IMR-90 (cell line): Measurements from ENCODE around the gene OPCML. TPM values are rescaled to one million over a fixed set of nuclear protein-coding genes. Genes with fewer than 3 reads are reported as not detected.

ENCODE experiments used
- ATAC-seq: fragments of 200-7000 bp; cut with Tn5 transposase; 2 replicates; pipeline ENCODE4 v1.9.1; 2020; ENCODE audit warnings: low read depth, mild to moderate bottlenecking, moderate library complexity
- BruUV-seq: library from RNA; stranded (reverse); fragments of 400-500 nt; replicated peaks from 2 replicates; lab custom pipeline; 2021; lab: Mats Ljungman, UMichigan
- CTCF ChIA-PET: fragments of 300-600 bp; formaldehyde crosslinking; extraction: SDS; loops from one replicate; lab custom pipeline; 2021; ENCODE audit warnings: antibody characterized with exemption; lab: Yijun Ruan, JAX
- POLR2A ChIA-PET: fragments of 300-600 bp; sonication (Branson Sonifier 250); formaldehyde crosslinking; loops from one replicate; lab custom pipeline; 2022; ENCODE audit warnings: antibody characterized with exemption; ENCODE audit not compliant: unreplicated experiment; lab: Charles Lee
- DNase-seq: peaks from one replicate; pipeline ENCODE4 v3.0.0; 2013
- H2AFZ ChIP-seq: replicated peaks from 2 replicates; pipeline ENCODE3; 2013; ENCODE audit warnings: low read length, mild to moderate bottlenecking; ENCODE audit not compliant: poor library complexity
- H2AK5ac ChIP-seq: 2 replicates; pipeline ENCODE4 v1.6.1; 2013; ENCODE audit warnings: low read depth, low read length, inconsistent platforms
- H2AK9ac ChIP-seq: replicated peaks from 2 replicates; pipeline ENCODE3; 2013; ENCODE audit warnings: mild to moderate bottlenecking, low read depth, low read length, moderate library complexity; ENCODE audit not compliant: poor library complexity
- H2BK120ac ChIP-seq: 2 replicates; pipeline ENCODE4 v1.6.1; 2013; ENCODE audit warnings: low read depth, low read length, inconsistent platforms
- H2BK15ac ChIP-seq: 3 replicates; pipeline ENCODE4 v1.6.1; 2013; ENCODE audit warnings: low read depth, low read length, inconsistent platforms
- H2BK20ac ChIP-seq: 2 replicates; pipeline ENCODE4 v1.6.1; 2013; ENCODE audit warnings: low read depth, mild to moderate bottlenecking, inconsistent platforms, low read length, moderate library complexity
- H2BK5ac ChIP-seq: 2 replicates; pipeline ENCODE4 v1.6.1; 2013; ENCODE audit warnings: mild to moderate bottlenecking, low read depth, low read length, inconsistent platforms; ENCODE audit not compliant: poor library complexity, severe bottlenecking
- H3K14ac ChIP-seq: replicated peaks from 2 replicates; pipeline ENCODE4 v1.6.1; 2013; ENCODE audit warnings: low read depth, low read length, inconsistent platforms
- H3K18ac ChIP-seq: 2 replicates; pipeline ENCODE4 v1.6.1; 2013; ENCODE audit warnings: low read depth, low read length, control low read depth
- H3K23ac ChIP-seq: 2 replicates; pipeline ENCODE4 v1.6.1; 2013; ENCODE audit warnings: low read depth, low read length, inconsistent platforms
- H3K27ac ChIP-seq: 2 replicates; pipeline ENCODE4 v1.5.1; 2013; ENCODE audit warnings: mild to moderate bottlenecking, control low read depth, low read length; ENCODE audit not compliant: insufficient read depth
- H3K27me3 ChIP-seq: 2 replicates; pipeline ENCODE4 v1.6.1; 2013; ENCODE audit warnings: low read length; ENCODE audit not compliant: control insufficient read depth, insufficient read depth
- H3K36me3 ChIP-seq: 2 replicates; pipeline ENCODE4 v1.6.1; 2013; ENCODE audit warnings: low read length, mixed read lengths; ENCODE audit not compliant: control insufficient read depth, insufficient read depth
- H3K4ac ChIP-seq: 2 replicates; pipeline ENCODE4 v1.6.1; 2013; ENCODE audit warnings: low read depth, low read length, inconsistent platforms
- H3K4me1 ChIP-seq: 2 replicates; pipeline ENCODE4 v1.6.1; 2013; ENCODE audit warnings: low read length, mixed read lengths; ENCODE audit not compliant: control insufficient read depth, insufficient read depth
- H3K4me2 ChIP-seq: 2 replicates; pipeline ENCODE4 v1.6.1; 2013; ENCODE audit warnings: low read depth, mild to moderate bottlenecking, control low read depth, low read length, moderate library complexity
- H3K4me3 ChIP-seq: 2 replicates; pipeline ENCODE4 v1.5.1; 2013; ENCODE audit warnings: low read depth, mild to moderate bottlenecking, control low read depth, low read length, moderate library complexity; ENCODE audit not compliant: insufficient read depth
- H3K56ac ChIP-seq: 2 replicates; pipeline ENCODE4 v1.6.1; 2013; ENCODE audit warnings: low read length, inconsistent platforms; ENCODE audit not compliant: insufficient read depth; ENCODE audit errors: extremely low read depth
- H3K79me1 ChIP-seq, 2 experiments: 2 replicates each; pipeline ENCODE4 v1.6.1; 2013; ENCODE audit warnings: low read length in 2 of 2, inconsistent platforms in 1 of 2, low read depth in 1 of 2
- H3K9ac ChIP-seq: 2 replicates; pipeline ENCODE4 v1.6.1; 2013; ENCODE audit warnings: low read depth, low read length, control low read depth
- H3K9me1 ChIP-seq: 2 replicates; pipeline ENCODE4 v1.6.1; 2013; ENCODE audit warnings: low read length, inconsistent platforms; ENCODE audit not compliant: insufficient read depth
- H3K9me3 ChIP-seq: 2 replicates; pipeline ENCODE4 v1.6.1; 2013; ENCODE audit warnings: low read length; ENCODE audit not compliant: control insufficient read depth, insufficient read depth
- H4K20me1 ChIP-seq: 2 replicates; pipeline ENCODE4 v1.6.1; 2013; ENCODE audit warnings: low read length, inconsistent platforms; ENCODE audit not compliant: insufficient read depth
- H4K5ac ChIP-seq: 2 replicates; pipeline ENCODE4 v1.6.1; 2013; ENCODE audit warnings: mild to moderate bottlenecking, low read depth, low read length, control low read depth
- H4K8ac ChIP-seq, 2 experiments: 2 replicates each; pipeline ENCODE4 v1.6.1; 2013; ENCODE audit warnings: low read depth in 2 of 2, low read length in 2 of 2, control low read depth in 1 of 2, inconsistent platforms in 1 of 2
- H4K91ac ChIP-seq: 2 replicates; pipeline ENCODE4 v1.6.1; 2013; ENCODE audit warnings: low read depth, low read length, inconsistent platforms; ENCODE audit not compliant: insufficient read depth
- CEBPB ChIP-seq: IDR thresholded peaks from 2 replicates; pipeline ENCODE4 v1.6.1; 2012; ENCODE audit warnings: low read depth, low read length, improper control_type of control experiment
- CHD1 ChIP-seq: IDR thresholded peaks from 2 replicates; pipeline ENCODE4 v1.6.1; 2012; ENCODE audit warnings: low read depth, low read length, improper control_type of control experiment
- ELK1 ChIP-seq: fragments of 150-350 bp; IDR thresholded peaks from 2 replicates; pipeline ENCODE4 v1.6.1; 2016; ENCODE audit warnings: low read depth, mild to moderate bottlenecking, low read length, moderate library complexity, borderline replicate concordance
- FOS ChIP-seq: fragments of 150-350 bp; IDR thresholded peaks from 2 replicates; pipeline ENCODE4 v1.6.1; 2016; ENCODE audit warnings: low read depth, low read length
- MAFK ChIP-seq: IDR thresholded peaks from 2 replicates; pipeline ENCODE4 v1.6.1; 2012; ENCODE audit warnings: low read depth, low read length, improper control_type of control experiment
- MXI1 ChIP-seq: IDR thresholded peaks from 2 replicates; pipeline ENCODE4 v1.6.1; 2012; ENCODE audit warnings: low read depth, mild to moderate bottlenecking, low read length, moderate library complexity, borderline replicate concordance
- NFE2L2 ChIP-seq: fragments of 150-350 bp; IDR thresholded peaks from 2 replicates; pipeline ENCODE4 v1.6.1; 2016; ENCODE audit warnings: low read depth, mild to moderate bottlenecking, low read length
- POLR2A ChIP-seq: IDR thresholded peaks from 2 replicates; pipeline ENCODE4 v1.6.1; 2012; ENCODE audit warnings: mild to moderate bottlenecking, low read depth, low read length
- RAD21 ChIP-seq: IDR thresholded peaks from 2 replicates; pipeline ENCODE4 v1.6.1; 2012; ENCODE audit warnings: low read length, improper control_type of control experiment
- RCOR1 ChIP-seq: IDR thresholded peaks from 2 replicates; pipeline ENCODE4 v1.6.1; 2012; ENCODE audit warnings: mild to moderate bottlenecking, low read length, improper control_type of control experiment; ENCODE audit not compliant: insufficient replicate concordance
- SMC3 ChIP-seq: fragments of 150-350 bp; IDR thresholded peaks from 2 replicates; pipeline ENCODE4 v1.6.1; 2016; ENCODE audit warnings: low read depth, mild to moderate bottlenecking, antibody characterized with exemption, low read length, moderate library complexity
- USF2 ChIP-seq: fragments of 150-350 bp; IDR thresholded peaks from 2 replicates; pipeline ENCODE4 v1.6.1; 2017; ENCODE audit warnings: mild to moderate bottlenecking, antibody characterized with exemption, low read length, low read depth
- WGBS, 2 experiments: methylation state at CpG; one replicate each; pipeline versions ENCODE4 v1.1.5 to v1.1.7; 2013; ENCODE audit warnings: missing lambda C conversion rate in 2 of 2; ENCODE audit not compliant: insufficient read length in 1 of 2; ENCODE audit errors: extremely low coverage in 2 of 2; 5-methylcytosine and 5-hydroxymethylcytosine counted together
- dilution Hi-C: fragments of 300-500 bp; cut with HindIII; formaldehyde crosslinking; loops from one replicate; pipeline ENCODE4 v1.14.3; 2018; ENCODE audit warnings: low sequenced_read_pairs; ENCODE audit not compliant: unreplicated experiment
- in situ Hi-C: fragments of 300-500 bp; cut with MboI; formaldehyde crosslinking; loops from 3 replicates; pipeline ENCODE4 v1.14.3; 2019; ENCODE audit warnings: low sequenced_read_pairs, inconsistent platforms, mixed read lengths
- intact Hi-C: fragments of 100-400 bp; cut with micrococcal nuclease; formaldehyde crosslinking; loops from 2 replicates; pipeline ENCODE4 v1.10.0; 2022
- polyA plus RNA-seq, 3 experiments: library from polyadenylated mRNA; depleted of rRNA; stranded (reverse); fragments of >200 nt; gene quantifications; 2 replicates each; pipeline ENCODE4 v1.2.3, GENCODE V29; 2012; ENCODE audit warnings: low replicate concordance in 1 of 3
- total RNA-seq: library from RNA; depleted of rRNA; stranded (reverse); fragments of >200 nt; gene quantifications from 2 replicates; pipeline ENCODE4 v1.2.3, GENCODE V29; 2012

OPCML gene
- total and polyA plus RNA-seq, 2 of the 4 experiments (the other 2 are of a cell fraction) = under 0.01 to 2.6 TPM

GRCh38 chr11:133479209-133479608 lies 53.1 kb downstream of the OPCML start:
- TF ChIP-seq MAFK (no peak), MXI1 (no peak), RCOR1 (no peak), USF2 (no peak), CEBPB (no peak), CHD1 (no peak), RAD21 (no peak), SMC3 (no peak), FOS (no peak), ELK1 (no peak), NFE2L2 (no peak), POLR2A (no peak)
- Histone ChIP-seq H3K79me1 (no peaks in the 10 kb centered on the region), H3K27me3 (no peaks in the 10 kb centered on the region), H3K4me2 (no peak overlapping the region), H3K23ac (no peak overlapping the region), H3K4ac (no peak overlapping the region), H3K9me3 (peaks cover 33% of the 10 kb centered on the region), H3K18ac (no peak overlapping the region), H2AFZ (no peak overlapping the region), H2BK20ac (no peak overlapping the region), H3K27ac (no peak overlapping the region), H2BK15ac (no peak overlapping the region), H3K36me3 (no peaks in the 10 kb centered on the region), H3K14ac (no peak overlapping the region), H3K9ac (no peak overlapping the region), H3K56ac (no peak overlapping the region), H4K20me1 (no peaks in the 10 kb centered on the region), H4K5ac (no peak overlapping the region), H4K8ac (no peak overlapping the region), H4K91ac (no peak overlapping the region), H2BK5ac (no peak overlapping the region), H2AK5ac (no peak overlapping the region), H3K9me1 (no peaks in the 10 kb centered on the region), H2AK9ac (no peak overlapping the region), H3K4me3 (no peak overlapping the region), H3K4me1 (no peaks in the 10 kb centered on the region), H2BK120ac (no peak overlapping the region)
- dilution Hi-C loops (no loop called here), intact Hi-C loops (no loop called here), in situ Hi-C loops (no loop called here)
- POLR2A ChIA-PET = no interaction called here
- DNase-seq (no peak), ATAC-seq (no peak)
- no TSS peak for BruUV-seq
- no CpG with 5 or more reads among the region's 2 CpGs for WGBS, 2 experiments
- CTCF ChIA-PET = no interaction called here
